Tibial nerve (tissue), 4 donors: ENCODE results near the gene PLEKHG5.

Experiments
- EP300 ChIP-seq, 2 donors: sonication (generic); formaldehyde crosslinking; IDR thresholded peaks; one replicate each; pipeline ENCODE4 v1.6.1; 2017; ENCODE audit warnings: antibody characterized with exemption in 2 of 2, mild to moderate bottlenecking in 1 of 2
- POLR2A ChIP-seq, 2 donors: fragments of 450-650 bp; IDR thresholded peaks; one replicate each; pipeline ENCODE4 v1.6.1; 2017; ENCODE audit warnings: antibody characterized with exemption in 2 of 2, mild to moderate bottlenecking in 2 of 2, moderate library complexity in 2 of 2
- TF ChIP-seq, protein P1 (sequence below), 5 experiments: fragments of 200-600 bp in 3 of 5; fragments of 450-650 bp in 2 of 5; sonication (generic) in 3 of 5; IDR thresholded peaks; one replicate each; pipeline ENCODE4 v1.5.1; 2016 to 2019; ENCODE audit warnings: antibody characterized with exemption in 5 of 5, mild to moderate bottlenecking in 3 of 5, moderate library complexity in 2 of 5

DNA sequence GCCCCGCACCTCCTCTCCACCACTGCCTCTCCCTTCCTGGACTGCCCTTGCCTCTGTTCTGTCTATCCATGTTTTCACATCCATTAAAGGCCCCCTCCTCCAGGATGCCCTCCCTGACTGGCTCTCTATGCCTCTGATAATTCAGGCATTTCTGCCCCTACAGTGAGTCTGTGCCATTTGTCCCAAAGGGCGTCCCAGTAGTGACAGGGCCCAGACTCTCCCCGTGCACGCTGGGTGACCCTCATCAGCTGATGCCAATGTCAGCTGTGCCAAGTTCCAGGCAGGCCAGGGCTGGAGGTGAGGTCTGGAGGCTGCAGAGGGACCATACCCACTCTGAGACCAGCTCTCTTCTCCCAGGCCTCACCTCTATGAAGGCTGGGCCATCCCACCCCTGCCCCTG is 3.2 kb upstream of the PLEKHG5 start:
- TF ChIP-seq POLR2A (IDR thresholded peaks at IDR 0.05) (no peak), EP300 (IDR thresholded peaks at IDR 0.05) (no peak)
- TF ChIP-seq, protein P1, sequence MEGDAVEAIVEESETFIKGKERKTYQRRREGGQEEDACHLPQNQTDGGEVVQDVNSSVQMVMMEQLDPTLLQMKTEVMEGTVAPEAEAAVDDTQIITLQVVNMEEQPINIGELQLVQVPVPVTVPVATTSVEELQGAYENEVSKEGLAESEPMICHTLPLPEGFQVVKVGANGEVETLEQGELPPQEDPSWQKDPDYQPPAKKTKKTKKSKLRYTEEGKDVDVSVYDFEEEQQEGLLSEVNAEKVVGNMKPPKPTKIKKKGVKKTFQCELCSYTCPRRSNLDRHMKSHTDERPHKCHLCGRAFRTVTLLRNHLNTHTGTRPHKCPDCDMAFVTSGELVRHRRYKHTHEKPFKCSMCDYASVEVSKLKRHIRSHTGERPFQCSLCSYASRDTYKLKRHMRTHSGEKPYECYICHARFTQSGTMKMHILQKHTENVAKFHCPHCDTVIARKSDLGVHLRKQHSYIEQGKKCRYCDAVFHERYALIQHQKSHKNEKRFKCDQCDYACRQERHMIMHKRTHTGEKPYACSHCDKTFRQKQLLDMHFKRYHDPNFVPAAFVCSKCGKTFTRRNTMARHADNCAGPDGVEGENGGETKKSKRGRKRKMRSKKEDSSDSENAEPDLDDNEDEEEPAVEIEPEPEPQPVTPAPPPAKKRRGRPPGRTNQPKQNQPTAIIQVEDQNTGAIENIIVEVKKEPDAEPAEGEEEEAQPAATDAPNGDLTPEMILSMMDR (IDR thresholded peaks at IDR 0.05), result no peak
